Gastrocnemius medialis (tissue), 4 donors: ENCODE data around the gene NSF.
"Not testable (repeated sequence)": the region's sequence is repeated elsewhere in the genome, so short reads cannot be mapped to it uniquely, and the experiment has no call there.

Experiments used
- POLR2A ChIP-seq, 2 donors: fragments of 450-650 bp; IDR thresholded peaks; one replicate each; pipeline ENCODE4 v1.6.1; 2017; ENCODE audit warnings: antibody characterized with exemption in 2 of 2, mild to moderate bottlenecking in 2 of 2, moderate library complexity in 2 of 2
- TF ChIP-seq, protein P1 (sequence below), 5 experiments: fragments of 450-650 bp in 3 of 5; fragments of 200-600 bp in 2 of 5; sonication (generic) in 2 of 5; IDR thresholded peaks in 4 of 5; conservative IDR thresholded peaks in 1 of 5; 1 replicate in 4 of 5; 2 replicates in 1 of 5; pipeline ENCODE4 v1.5.1; 2016 to 2019; ENCODE audit warnings: antibody characterized with exemption in 5 of 5, mild to moderate bottlenecking in 3 of 5, moderate library complexity in 3 of 5

DNA sequence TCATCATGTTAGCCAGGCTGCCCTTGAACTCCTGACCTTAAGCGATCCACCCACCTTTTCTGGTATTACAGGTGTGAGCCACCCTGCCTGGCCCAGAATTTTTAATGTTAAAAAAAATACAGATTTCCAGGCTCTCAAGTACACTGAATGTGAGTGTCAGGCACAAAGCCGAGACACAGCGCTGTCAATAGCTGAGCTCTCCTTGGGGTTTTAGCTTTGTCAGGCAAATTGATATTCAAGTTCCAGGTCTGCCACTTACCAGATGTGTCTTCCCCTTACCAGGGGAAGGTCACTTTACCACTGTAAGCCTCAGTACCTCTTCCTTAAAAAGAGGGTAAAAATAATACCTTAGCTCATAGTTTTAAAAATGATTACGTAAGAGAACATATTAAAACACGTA is 67.8 kb downstream of the NSF start:
- TF ChIP-seq, protein P1, sequence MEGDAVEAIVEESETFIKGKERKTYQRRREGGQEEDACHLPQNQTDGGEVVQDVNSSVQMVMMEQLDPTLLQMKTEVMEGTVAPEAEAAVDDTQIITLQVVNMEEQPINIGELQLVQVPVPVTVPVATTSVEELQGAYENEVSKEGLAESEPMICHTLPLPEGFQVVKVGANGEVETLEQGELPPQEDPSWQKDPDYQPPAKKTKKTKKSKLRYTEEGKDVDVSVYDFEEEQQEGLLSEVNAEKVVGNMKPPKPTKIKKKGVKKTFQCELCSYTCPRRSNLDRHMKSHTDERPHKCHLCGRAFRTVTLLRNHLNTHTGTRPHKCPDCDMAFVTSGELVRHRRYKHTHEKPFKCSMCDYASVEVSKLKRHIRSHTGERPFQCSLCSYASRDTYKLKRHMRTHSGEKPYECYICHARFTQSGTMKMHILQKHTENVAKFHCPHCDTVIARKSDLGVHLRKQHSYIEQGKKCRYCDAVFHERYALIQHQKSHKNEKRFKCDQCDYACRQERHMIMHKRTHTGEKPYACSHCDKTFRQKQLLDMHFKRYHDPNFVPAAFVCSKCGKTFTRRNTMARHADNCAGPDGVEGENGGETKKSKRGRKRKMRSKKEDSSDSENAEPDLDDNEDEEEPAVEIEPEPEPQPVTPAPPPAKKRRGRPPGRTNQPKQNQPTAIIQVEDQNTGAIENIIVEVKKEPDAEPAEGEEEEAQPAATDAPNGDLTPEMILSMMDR (IDR thresholded peaks at IDR 0.05 in 4 of 5, conservative IDR thresholded peaks at IDR 0.05 in 1 of 5): not testable (repeated sequence)
- TF ChIP-seq POLR2A (IDR thresholded peaks at IDR 0.05): not testable (repeated sequence)
